GM12872 (cell line): ENCODE measurements around the gene SLC23A1.

ENCODE experiments used
- CTCF ChIP-seq: IDR thresholded peaks from 3 replicates; pipeline ENCODE4 v1.5.1; 2011; ENCODE audit warnings: low read depth, mild to moderate bottlenecking, low read length, moderate library complexity; ENCODE audit not compliant: insufficient read depth

The SLC23A1 gene

GRCh38 chr5:139419226-139420192, 36.4 kb upstream of the SLC23A1 start:
- TF ChIP-seq CTCF = no peak

DNA sequence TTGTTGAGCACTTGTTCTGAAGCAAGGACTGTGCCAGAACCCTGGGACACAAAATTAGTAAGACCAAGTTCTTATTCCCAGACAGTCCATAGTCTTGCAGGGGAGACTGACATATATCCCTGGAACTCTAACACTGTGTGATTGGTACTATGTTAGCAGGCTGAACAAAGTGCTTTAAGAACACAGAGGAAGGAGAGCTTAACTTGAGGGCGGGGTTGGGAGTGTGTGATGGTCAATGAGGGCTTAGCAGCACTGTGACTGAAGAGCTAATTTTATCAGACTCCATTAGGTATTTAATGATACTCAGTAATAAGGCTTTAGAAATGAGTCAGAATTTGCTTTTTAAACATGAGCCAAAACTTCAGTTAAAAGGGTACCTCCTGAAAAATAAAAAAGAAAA, 35.7 kb upstream of the SLC23A1 start:
- no peak for TF ChIP-seq CTCF

DNA sequence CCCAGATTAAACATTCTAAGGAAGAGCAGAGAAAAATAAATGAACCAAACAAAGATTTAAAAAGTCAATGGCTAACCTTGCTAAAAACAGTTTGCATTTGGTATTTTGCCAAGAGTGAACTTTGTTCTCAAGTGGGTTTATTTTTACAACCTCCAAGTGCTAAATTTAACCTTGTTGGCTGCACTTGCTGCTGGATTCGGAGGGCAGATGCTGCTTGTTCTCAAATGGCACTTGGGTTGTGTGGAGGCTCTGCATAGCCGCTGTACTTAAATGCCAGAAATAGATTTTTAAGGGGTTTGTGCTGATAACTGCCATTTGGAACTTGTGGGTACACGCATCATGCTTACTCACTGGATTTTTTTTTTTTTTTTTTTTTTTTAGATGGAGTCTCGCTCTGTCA, 34.1 kb upstream of the SLC23A1 start:
- no peak for TF ChIP-seq CTCF

- no peak for TF ChIP-seq CTCF
These were observed 33.6 kb upstream of the SLC23A1 start for GRCh38 chr5:139416651-139417050.

- no peak for TF ChIP-seq CTCF
These were observed 32.8 kb upstream of the SLC23A1 start for GRCh38 chr5:139415869-139416268.

GRCh38 chr5:139415221-139415861, 32.2 kb upstream of the SLC23A1 start:
- TF ChIP-seq CTCF = no peak

DNA sequence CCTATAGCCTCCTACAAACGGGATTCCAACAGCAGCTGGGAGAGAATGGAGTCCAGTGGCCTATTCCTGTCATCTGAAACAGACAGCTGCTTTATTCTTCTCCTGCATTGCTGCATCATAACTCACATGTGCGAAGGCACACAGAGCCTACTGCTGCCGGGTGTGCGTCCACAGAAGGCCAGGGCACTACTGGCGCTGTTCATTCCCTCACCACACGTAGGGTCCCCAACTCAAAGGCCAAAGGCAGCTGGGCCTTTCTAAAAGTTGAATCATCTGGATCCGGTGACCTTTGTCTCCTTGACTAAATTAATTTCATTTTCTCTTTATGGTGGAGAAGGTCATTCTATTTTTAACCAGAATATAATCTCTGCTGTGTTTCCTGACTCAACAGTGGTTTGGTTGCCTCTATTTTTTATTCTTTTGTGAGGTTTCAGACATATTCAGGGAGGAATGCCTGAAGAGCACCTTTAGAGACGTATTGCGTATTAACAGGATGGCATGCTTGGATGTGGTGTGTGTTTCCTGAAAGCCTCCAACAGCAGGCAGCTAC, 31.6 kb upstream of the SLC23A1 start:
- no peak for TF ChIP-seq CTCF
